WI38 (cell line): ENCODE data around the gene OMD.

Experiments
- H3K4me3 ChIP-seq: 2 replicates; pipeline ENCODE4 v1.5.1; 2011; ENCODE audit warnings: low read depth, mild to moderate bottlenecking, control low read depth, low read length
- TF ChIP-seq, protein P1 (sequence below): IDR thresholded peaks from 2 replicates; pipeline ENCODE4 v1.5.1; 2012; ENCODE audit warnings: low read depth, mild to moderate bottlenecking, control low read depth, low read length

OMD gene

DNA sequence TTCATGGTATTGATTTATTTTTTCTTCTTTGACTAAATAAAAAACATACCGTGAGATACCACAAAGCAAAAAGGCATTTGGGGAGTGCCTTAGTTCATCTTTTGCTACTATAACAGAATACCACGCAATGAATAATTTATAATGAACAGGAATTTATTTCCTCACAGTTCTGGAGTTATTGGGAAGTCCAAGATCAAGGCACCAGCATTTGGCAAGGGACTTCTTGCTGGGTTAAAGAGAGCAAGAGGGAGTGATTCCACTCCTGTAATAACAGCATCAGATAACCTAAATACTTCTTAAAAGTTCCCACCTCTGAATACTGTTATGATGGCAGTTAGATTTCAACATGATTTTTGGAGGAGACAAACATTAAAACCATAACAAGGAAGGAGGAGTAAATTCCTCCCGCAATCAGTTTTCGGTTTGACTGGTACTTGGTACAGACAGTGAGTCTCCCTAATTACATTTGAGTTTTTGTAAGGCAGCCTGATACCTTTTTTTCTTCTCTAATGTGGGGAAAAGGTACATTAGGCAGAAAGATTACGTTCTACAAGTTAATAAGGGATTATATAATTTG is 8.8 kb upstream of the OMD start:
- TF ChIP-seq, protein P1, sequence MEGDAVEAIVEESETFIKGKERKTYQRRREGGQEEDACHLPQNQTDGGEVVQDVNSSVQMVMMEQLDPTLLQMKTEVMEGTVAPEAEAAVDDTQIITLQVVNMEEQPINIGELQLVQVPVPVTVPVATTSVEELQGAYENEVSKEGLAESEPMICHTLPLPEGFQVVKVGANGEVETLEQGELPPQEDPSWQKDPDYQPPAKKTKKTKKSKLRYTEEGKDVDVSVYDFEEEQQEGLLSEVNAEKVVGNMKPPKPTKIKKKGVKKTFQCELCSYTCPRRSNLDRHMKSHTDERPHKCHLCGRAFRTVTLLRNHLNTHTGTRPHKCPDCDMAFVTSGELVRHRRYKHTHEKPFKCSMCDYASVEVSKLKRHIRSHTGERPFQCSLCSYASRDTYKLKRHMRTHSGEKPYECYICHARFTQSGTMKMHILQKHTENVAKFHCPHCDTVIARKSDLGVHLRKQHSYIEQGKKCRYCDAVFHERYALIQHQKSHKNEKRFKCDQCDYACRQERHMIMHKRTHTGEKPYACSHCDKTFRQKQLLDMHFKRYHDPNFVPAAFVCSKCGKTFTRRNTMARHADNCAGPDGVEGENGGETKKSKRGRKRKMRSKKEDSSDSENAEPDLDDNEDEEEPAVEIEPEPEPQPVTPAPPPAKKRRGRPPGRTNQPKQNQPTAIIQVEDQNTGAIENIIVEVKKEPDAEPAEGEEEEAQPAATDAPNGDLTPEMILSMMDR: no peak

DNA sequence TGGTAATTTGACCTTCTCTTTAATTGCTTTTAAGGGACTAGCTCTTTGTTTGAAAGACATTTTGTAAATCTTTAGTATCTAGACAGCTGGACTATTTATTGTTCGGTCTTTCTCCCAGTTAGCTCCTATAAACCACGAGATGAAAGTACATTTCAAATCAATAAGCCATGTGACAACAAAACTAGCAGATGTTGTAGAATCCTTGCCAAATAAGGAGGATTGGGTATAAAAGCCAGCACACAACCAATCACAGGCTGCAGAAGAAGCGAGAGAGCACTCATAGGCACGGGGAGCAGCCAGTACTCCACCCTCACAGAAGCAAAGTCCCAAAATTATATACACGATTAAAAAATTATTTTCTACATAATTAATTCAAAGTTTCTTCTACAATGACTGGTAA is 8.1 kb upstream of the OMD start:
- no peak overlapping the region for H3K4me3 ChIP-seq
- TF ChIP-seq, protein P1: no peak

More for the DNA sequence above, 8.8 kb upstream of the OMD start:
- H3K4me3 ChIP-seq: no peak overlapping the region

DNA sequence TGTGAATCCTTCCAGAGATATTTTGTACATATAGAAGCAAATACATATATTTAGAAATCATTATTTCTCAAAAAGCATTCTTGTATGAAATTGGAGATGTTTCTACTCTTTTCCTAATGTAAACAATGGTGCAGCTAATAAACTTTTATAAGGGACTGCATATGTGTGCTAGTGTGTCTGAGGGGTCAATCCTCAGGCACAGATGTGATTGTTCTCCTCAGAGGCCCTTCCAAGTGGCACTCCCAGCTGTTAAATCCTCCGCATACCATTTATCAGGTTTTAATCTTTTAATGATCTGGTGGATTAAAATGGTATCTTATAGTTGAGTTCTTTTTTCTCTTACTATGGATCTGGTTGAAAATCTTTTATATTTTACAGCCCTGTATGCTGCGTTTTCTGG is 5.6 kb upstream of the OMD start:
- TF ChIP-seq, protein P1: no peak

DNA sequence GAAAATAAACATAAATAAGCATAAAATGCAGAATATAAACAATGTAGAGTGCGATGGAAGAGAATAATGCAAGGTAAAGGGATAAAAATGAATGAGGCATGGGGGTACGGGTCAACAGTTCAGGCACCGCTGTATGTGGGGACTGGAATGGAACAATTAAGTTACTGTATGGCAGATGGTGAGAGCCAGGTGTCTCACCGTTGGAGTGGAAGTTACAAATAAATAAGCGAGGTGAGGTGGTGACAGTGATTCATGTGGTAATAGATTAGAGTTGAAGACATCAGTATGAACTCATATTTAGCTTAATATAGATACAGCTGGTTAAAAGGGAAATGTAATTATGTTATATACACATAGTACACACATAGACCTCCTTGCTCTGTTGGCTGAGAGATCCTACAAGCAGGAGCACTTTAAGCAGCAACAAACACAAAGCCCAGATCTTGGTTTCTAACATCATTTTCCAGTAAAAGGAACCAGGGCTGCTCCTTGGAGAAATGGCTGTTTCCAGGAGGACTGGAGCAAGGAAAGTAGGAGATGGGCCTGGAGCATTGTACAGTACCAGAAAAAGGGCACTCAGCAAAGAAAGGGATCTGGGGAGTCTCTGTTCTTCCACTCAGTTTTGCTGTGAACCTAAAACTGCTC is 2.4 kb upstream of the OMD start:
- no peak overlapping the region for H3K4me3 ChIP-seq
- TF ChIP-seq, protein P1: no peak

More for the DNA sequence above, 5.6 kb upstream of the OMD start:
- no peak overlapping the region for H3K4me3 ChIP-seq

DNA sequence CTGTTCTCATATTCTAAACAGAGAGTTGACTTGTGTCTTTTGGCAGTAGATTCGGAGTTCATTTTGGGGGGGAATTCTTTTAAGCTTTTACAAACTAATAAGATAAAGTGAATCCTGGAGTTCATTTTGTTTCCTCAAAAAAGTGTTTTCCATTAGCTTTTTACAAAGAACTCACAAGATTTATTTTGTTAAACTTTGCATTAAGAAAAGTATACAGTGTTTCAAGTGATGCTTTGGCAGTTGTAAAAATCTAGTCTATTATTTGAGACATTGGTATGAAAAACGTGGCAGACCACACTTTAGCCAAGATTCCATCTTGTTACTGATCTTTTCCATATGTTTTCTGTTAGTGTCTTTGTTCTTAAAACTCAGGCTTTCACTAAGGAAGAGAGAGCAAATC is 1.2 kb upstream of the OMD start:
- TF ChIP-seq, protein P1: no peak
- H3K4me3 ChIP-seq: no peak overlapping the region

DNA sequence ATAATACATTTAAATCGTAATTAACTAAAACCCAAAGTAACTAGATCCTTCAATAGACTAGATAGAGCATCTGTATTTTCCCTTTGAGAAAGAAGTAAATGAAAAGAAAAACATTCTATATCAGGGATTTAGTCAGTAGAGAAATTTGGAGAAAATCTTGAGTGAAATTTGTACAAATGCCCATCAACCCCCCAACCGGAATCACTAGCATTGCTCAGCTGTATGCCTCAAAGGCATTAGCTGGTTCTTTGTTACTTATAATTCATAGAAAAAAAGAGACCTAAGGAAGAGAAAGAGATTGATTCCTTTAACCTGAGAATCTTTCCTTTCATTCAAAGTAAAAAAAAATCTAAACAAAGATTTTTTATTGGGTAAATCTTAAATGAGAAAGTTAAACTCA is 659 bp downstream of the OMD start:
- H3K4me3 ChIP-seq: no peak overlapping the region
- TF ChIP-seq, protein P1: no peak

DNA sequence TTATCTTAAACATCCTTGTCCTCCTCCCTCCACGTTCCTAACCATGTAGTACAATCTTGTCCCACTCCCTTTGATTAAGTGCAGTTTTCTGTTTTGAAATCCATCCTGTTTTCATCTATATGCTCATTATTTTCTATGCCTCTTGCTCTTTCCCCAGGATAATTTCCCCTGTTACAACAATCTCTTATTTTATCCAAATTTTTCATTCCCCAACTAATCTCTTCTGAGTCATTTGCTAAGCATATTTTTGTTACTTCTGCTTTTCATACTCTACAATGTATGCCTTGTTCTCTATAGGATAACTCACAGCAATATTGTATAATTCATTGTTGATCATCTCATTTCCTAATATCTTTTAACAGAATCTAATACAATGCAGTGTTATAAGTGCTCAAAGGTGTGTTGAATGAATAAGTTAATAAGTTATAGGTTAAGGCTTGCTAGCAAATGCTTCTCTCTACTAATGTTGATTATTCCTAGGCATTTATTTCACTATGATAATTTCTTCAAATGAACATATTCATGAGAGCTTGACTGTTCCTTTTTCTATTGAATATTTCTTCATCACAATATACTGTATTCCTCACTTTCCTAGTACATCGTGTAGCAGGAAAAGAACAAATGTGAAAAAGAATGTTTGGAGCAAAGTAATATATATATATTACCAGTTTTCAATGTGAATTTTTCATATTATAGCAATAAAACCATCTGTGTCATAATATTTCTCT is 1.5 kb downstream of the OMD start:
- TF ChIP-seq, protein P1: no peak
- H3K4me3 ChIP-seq: no peak overlapping the region
